ENCODE measurements around the gene AUTS2. TPM values are rescaled to one million over a fixed set of nuclear protein-coding genes. Genes with fewer than 3 reads are reported as not detected.

The AUTS2 gene
- polyA plus RNA-seq, 1 experiment = 0.54 TPM

GRCh38 chr7:70053989-70054388 lies 455.7 kb downstream of the AUTS2 start:
- no peak for DNase-seq (ENCODE audit: low read depth)
- no peak overlapping the region for H3K4me3 ChIP-seq (ENCODE audit: low read depth, low read length)
- CTCF ChIA-PET = no interaction called here
- POLR2A ChIA-PET = no interaction called here
- TF ChIP-seq, protein P1, sequence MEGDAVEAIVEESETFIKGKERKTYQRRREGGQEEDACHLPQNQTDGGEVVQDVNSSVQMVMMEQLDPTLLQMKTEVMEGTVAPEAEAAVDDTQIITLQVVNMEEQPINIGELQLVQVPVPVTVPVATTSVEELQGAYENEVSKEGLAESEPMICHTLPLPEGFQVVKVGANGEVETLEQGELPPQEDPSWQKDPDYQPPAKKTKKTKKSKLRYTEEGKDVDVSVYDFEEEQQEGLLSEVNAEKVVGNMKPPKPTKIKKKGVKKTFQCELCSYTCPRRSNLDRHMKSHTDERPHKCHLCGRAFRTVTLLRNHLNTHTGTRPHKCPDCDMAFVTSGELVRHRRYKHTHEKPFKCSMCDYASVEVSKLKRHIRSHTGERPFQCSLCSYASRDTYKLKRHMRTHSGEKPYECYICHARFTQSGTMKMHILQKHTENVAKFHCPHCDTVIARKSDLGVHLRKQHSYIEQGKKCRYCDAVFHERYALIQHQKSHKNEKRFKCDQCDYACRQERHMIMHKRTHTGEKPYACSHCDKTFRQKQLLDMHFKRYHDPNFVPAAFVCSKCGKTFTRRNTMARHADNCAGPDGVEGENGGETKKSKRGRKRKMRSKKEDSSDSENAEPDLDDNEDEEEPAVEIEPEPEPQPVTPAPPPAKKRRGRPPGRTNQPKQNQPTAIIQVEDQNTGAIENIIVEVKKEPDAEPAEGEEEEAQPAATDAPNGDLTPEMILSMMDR (IDR thresholded peaks at IDR 0.05; ENCODE audit: insufficient read depth, low read depth, low read length) = no peak
- H3K36me3 ChIP-seq (ENCODE audit: control insufficient read depth, insufficient read depth, low read length) = no peaks in the 10 kb centered on the region
- H3K27me3 ChIP-seq (ENCODE audit: control insufficient read depth, insufficient read depth, low read length) = no peaks in the 10 kb centered on the region

DNA sequence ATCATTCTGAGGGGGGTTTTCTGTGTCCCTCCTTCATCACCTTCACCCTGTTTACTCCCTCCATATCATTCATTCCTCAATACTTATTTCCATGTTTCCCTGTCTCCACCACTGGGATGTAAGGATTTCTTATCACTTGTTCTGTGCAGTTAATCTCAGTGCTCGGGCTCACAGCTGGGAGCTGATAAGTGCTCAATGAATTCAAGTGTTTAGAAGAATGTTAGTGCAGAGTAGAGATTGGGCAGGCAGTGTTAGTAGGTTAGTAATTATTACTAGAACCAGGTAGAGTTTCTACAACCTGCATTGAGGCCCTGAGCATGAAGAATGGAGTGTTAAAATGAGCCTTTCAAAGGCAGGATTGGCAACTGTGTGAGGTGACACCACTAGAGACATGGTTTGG lies 458.1 kb downstream of the AUTS2 start:
- DNase-seq (ENCODE audit: low read depth) = no peak
- POLR2A ChIA-PET = no interaction called here
- Histone ChIP-seq H3K36me3 (ENCODE audit: control insufficient read depth, insufficient read depth, low read length) (no peaks in the 10 kb centered on the region), H3K27me3 (ENCODE audit: control insufficient read depth, insufficient read depth, low read length) (no peaks in the 10 kb centered on the region), H3K4me3 (ENCODE audit: low read depth, low read length) (no peak overlapping the region)
- CTCF ChIA-PET = no interaction called here
- TF ChIP-seq, protein P1 (IDR thresholded peaks at IDR 0.05; ENCODE audit: insufficient read depth, low read depth, low read length) = no peak

- TF ChIP-seq, protein P1 (IDR thresholded peaks at IDR 0.05; ENCODE audit: insufficient read depth, low read depth, low read length) = no peak
- no peaks in the 10 kb centered on the region for H3K36me3 ChIP-seq (ENCODE audit: control insufficient read depth, insufficient read depth, low read length)
- ChIA-PET POLR2A (no interaction called here), CTCF (no interaction called here)
- H3K27me3 ChIP-seq (ENCODE audit: control insufficient read depth, insufficient read depth, low read length) = no peaks in the 10 kb centered on the region
- no peak overlapping the region for H3K4me3 ChIP-seq (ENCODE audit: low read depth, low read length)
- DNase-seq (ENCODE audit: low read depth) = no peak
Observed at GRCh38 chr7:70060298-70061068, 462.2 kb downstream of the AUTS2 start.

- ChIA-PET CTCF (no interaction called here), POLR2A (no interaction called here)
Observed at GRCh38 chr7:70063371-70063770, 465.1 kb downstream of the AUTS2 start.

GRCh38 chr7:70063927-70064326 lies 465.7 kb downstream of the AUTS2 start:
- CTCF ChIA-PET = no interaction called here
- POLR2A ChIA-PET = no interaction called here
- H3K36me3 ChIP-seq (ENCODE audit: control insufficient read depth, insufficient read depth, low read length) = no peaks in the 10 kb centered on the region
- TF ChIP-seq, protein P1 (IDR thresholded peaks at IDR 0.05; ENCODE audit: insufficient read depth, low read depth, low read length) = no peak
- no peaks in the 10 kb centered on the region for H3K27me3 ChIP-seq (ENCODE audit: control insufficient read depth, insufficient read depth, low read length)
- no peak for DNase-seq (ENCODE audit: low read depth)
- no peak overlapping the region for H3K4me3 ChIP-seq (ENCODE audit: low read depth, low read length)

More at GRCh38 chr7:70063371-70063770, 465.1 kb downstream of the AUTS2 start:
- no peaks in the 10 kb centered on the region for H3K36me3 ChIP-seq (ENCODE audit: control insufficient read depth, insufficient read depth, low read length)
- H3K4me3 ChIP-seq (ENCODE audit: low read depth, low read length) = no peak overlapping the region
- no peaks in the 10 kb centered on the region for H3K27me3 ChIP-seq (ENCODE audit: control insufficient read depth, insufficient read depth, low read length)
- TF ChIP-seq, protein P1 (IDR thresholded peaks at IDR 0.05; ENCODE audit: insufficient read depth, low read depth, low read length) = no peak
- DNase-seq (ENCODE audit: low read depth) = no peak

All from BJ (cell line).